ENCODE measurements around the gene NPHS1. TPM values are rescaled to one million over a fixed set of nuclear protein-coding genes. Genes with fewer than 3 reads are reported as not detected.

Gene NPHS1
- total RNA-seq, 1 donor from 2014 or later: not detected

DNA sequence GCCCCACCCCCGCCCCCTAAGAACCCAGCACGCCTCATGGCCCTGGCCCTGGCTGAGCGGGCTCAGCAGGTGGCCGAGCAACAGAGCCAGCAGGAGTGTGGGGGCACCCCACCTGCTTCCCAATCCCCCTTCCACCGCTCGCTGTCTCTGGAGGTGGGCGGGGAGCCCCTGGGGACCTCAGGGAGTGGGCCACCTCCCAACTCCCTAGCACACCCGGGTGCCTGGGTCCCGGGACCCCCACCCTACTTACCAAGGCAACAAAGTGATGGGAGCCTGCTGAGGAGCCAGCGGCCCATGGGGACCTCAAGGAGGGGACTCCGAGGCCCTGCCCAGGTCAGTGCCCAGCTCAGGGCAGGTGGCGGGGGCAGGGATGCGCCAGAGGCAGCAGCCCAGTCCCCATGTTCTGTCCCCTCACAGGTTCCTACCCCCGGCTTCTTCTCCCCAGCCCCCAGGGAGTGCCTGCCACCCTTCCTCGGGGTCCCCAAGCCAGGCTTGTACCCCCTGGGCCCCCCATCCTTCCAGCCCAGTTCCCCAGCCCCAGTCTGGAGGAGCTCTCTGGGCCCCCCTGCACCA, 65.0 kb downstream of the NPHS1 start:
- no peak for DNase-seq (ENCODE audit: low read depth)

DNA sequence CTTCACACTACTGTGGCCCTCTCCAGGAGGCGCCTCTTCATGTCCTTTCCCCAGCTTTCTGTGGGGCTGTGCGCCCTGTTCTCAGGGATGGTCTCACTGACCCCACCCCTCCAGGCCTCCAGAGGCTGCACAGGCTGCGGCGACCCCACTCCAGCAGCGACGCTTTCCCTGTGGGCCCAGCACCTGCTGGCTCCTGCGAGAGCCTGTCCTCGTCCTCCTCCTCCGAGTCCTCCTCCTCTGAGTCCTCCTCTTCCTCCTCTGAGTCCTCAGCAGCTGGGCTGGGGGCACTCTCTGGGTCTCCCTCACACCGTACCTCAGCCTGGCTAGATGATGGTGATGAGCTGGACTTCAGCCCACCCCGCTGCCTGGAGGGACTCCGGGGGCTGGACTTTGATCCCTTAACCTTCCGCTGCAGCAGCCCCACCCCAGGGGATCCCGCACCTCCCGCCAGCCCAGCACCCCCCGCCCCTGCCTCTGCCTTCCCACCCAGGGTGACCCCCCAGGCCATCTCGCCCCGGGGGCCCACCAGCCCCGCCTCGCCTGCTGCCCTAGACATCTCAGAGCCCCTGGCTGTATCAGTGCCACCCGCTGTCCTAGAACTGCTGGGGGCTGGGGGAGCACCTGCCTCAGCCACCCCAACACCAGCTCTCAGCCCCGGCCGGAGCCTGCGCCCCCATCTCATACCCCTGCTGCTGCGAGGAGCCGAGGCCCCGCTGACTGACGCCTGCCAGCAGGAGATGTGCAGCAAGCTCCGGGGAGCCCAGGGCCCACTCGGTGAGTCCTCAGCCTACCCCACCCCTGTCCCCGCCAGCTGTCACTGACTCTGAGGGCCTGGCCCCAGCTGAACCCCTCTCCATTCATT, 65.8 kb downstream of the NPHS1 start:
- no peak for DNase-seq (ENCODE audit: low read depth)

DNA sequence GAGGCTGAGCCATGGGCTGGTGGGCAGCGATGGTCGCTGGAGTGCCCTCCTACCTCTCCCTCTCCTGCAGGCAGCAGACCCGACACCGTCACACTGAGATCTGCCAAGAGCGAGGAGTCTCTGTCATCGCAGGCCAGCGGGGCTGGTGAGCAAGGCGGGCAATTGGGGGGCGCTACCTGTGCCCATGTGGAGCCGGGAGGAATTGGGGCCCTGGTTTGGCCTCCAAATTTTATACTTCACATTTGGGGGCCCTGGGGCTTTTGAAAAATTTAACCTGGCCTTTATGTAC, 67.0 kb downstream of the NPHS1 start:
- DNase-seq (ENCODE audit: low read depth): no peak

DNA sequence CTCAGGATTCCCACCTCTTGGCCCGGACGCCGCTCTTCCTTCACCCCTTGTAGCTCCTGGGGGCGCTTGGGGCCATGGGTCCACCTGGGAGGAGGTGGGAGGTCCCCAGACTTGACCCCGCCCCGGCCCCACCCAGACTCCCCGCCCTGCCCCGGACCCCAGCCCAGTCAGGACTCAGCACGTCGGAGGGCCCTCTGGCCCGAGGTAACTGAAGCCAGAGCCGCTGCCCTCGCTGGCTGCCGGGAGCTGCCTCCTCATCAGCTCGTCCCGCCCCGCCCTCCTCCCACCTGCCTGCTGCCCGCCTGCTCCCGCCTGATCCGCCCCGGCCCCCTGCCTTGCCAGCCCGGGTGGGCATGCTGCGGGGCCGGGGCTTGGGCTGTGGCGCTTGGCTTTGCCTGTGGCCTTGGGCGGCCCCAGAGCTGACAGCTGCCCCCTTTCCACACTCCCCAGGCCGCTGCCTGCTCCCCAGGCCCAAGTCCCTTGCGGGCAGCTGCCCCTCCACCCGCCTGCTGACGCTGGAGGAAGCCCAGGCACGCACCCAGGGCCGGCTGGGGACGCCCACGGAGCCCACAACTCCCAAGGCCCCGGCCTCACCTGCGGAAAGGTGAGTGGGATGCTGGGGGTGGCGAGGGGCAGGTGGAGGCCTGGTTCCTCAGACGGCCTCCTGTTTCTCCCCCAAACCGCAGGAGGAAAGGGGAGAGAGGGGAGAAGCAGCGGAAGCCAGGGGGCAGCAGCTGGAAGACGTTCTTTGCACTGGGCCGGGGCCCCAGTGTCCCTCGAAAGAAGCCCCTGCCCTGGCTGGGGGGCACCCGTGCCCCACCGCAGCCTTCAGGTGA, 67.6 kb downstream of the NPHS1 start:
- DNase-seq (ENCODE audit: low read depth): no peak

DNA sequence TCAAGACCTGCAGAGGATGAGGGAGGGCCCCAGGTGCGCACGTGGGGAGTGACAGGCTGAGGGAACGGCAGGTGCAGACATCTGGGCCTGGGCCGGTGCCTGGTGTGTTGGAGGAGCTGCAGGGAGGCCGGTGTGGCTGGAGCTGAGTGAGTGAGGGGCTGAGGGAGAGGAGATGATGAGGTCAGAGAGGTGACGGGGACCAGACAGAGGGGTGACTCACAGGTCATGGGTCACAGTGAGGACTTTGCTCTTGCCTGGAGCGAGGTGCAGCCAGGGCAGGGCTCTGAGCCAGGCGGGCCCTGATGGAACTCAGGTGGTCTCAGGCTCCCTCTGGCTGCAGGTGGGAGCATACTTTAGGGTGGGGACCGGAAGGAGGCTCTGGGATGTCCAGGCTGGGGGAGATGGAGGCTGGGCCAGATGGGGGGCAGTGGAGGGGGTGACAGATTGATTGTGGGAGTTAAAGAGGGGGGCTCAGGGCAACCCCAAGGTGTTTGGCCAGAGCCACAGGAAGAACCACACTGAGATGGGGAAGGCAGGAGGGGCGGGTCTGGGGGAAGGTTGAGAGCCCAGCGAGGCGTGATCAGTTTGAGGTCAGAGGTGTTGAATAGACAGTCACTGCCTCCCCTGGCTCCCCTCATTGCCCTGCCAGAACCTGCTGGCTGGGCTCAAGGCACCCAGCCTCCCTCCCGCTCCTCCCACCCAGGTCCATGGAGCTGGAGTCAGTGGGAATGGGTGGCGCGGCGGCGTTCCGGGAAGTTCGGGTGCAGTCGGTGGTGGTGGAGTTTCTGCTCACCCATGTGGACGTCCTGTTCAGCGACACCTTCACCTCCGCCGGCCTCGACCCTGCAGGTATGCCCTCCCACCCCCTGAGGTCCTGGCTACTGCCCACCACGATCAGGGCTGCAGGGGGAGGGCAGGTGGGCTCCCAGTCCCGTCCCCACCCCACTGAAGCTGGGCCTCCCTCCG, 68.6 kb downstream of the NPHS1 start:
- no peak for DNase-seq (ENCODE audit: low read depth)

DNA sequence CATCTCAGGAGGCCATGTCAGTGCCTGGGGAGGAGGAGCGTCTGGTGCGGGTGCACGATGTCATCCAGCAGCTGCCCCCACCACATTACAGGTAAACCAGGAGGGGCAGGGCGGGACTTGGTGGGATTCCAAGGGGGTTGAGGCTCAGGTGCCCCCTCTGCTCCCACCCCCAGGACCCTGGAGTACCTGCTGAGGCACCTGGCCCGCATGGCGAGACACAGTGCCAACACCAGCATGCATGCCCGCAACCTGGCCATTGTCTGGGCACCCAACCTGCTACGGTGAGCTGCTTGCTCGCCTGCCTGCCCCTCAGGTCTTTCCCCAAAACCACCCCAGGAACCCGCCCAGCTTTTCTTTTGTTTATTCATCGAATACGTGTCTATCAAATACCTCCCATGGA, 69.7 kb downstream of the NPHS1 start:
- no peak for DNase-seq (ENCODE audit: low read depth)

DNA sequence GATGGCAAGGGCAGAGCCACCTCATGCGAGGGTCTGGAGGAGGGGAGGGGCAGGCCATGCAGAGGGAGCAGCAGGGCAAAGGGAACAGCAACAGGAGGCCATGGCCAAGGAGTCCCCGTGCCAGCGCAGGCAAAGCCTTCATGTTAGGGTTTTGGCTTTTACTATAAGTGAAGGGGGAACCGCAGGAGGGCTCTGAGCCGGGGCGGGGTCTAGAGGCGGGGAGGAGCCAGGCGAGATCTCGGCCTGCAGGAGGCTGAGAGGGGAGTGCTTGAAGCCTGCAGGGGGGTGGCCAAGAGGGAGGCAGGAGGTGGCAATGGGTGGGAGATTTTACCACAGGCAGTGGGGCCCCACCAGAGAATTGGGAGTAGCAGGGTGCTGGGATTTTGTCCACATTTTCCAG, 70.7 kb downstream of the NPHS1 start:
- DNase-seq (ENCODE audit: low read depth): no peak

DNA sequence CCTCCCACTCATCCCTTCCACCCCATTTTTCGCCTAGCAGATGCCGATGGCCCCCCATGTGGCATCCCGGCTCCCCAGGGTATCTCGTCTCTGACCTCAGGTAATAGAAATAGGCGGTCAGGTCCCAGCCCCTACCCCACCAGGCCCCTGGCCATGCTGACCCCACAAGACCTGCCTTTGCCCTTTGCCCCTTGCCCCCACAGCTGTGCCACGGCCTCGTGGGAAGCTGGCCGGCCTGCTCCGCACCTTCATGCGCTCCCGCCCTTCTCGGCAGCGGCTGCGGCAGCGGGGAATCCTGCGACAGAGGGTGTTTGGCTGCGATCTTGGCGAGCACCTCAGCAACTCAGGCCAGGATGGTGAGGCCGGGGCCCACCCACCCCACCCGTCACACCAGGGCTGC, 71.6 kb downstream of the NPHS1 start:
- DNase-seq (ENCODE audit: low read depth): no peak

DNA sequence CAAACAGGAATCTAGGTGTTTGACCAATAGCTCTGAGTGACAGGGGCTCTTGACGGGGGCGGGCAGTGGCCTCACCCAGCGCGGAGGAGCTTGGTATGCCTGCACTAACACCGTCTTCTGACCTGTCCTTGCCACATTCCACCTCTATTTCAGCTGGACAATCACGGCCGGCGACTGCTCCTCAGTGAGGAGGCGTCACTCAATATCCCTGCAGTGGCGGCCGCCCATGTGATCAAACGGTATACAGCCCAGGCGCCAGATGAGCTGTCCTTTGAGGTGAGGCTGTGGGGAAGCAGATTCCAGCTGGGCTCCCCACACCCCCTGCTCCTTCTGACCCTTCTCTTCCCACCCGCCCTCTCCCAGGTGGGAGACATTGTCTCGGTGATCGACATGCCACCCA, 72.2 kb downstream of the NPHS1 start:
- no peak for DNase-seq (ENCODE audit: low read depth)

DNA sequence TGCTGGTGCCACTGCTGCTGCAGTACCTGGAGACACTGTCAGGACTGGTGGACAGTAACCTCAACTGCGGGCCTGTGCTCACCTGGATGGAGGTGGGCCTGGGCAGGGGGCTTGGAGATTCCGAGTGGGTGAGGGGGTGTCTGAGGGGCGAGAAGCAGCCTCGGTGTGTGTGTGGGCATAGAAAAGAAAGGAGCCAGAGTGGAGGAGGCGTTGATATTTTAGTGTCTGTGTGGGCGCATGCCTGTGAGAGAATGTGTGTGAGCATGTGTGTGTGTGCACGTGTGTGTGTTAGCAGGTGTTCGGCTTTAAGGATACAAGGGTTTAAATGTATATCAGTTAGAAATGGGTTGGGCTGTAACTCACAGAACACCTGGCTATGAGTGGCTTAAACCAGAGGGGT, 73.3 kb downstream of the NPHS1 start:
- DNase-seq (ENCODE audit: low read depth): no peak

DNA sequence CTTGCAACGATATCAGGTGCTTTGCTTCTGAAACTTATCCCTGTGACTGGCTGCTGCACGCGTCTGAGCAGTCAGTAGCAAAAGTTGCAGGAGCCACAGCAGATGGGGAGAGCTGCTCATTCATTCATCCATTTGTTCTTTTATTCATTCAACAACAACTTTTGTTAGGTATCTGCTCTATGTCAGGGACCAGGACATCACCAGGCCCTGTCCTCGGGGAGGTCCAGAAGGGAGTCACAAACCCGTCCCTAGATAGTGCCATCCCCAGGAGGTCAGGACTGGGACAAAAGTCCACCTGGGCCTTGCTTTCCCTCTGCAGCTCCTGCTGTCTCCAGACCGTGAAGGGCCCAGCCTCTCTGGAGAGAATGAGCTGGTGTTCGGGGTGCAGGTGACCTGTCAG, 74.3 kb downstream of the NPHS1 start:
- no peak for DNase-seq (ENCODE audit: low read depth)

DNA sequence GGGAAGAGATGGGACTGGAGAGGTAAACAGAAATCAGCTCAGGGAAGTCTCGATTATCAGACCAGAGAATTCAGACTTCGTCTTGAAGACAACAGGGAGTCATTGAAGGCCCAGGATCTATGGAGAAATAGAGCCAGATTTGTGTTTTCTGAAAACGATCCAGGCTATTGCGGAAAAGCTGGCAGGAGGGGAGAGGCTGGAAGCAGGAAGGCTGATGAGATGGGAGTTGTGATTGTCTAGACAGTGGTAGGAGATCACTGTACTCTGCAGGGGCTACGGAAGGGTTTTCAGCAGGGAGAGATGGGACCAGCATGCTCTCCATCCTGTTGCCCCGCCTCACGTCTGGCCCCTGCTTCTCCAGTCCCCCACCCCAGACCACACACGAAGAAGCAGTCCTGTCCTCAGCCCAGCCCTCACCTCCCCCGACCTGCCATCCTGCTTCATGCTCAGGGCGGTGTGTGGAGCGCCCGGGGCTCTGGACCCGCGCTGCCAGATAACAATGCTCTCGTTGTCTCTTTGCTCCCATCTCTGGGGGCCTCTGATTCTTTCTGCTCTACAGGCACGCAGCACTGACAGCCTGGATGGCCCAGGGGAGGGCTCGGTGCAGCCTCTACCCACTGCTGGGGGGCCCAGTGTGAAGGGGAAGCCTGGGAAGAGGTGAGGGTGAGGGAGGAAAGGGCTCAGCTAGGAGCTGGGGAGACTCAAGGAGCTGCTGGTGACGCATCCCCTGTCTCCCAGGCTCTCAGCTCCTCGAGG, 75.0 kb downstream of the NPHS1 start:
- DNase-seq (ENCODE audit: low read depth): no peak

DNA sequence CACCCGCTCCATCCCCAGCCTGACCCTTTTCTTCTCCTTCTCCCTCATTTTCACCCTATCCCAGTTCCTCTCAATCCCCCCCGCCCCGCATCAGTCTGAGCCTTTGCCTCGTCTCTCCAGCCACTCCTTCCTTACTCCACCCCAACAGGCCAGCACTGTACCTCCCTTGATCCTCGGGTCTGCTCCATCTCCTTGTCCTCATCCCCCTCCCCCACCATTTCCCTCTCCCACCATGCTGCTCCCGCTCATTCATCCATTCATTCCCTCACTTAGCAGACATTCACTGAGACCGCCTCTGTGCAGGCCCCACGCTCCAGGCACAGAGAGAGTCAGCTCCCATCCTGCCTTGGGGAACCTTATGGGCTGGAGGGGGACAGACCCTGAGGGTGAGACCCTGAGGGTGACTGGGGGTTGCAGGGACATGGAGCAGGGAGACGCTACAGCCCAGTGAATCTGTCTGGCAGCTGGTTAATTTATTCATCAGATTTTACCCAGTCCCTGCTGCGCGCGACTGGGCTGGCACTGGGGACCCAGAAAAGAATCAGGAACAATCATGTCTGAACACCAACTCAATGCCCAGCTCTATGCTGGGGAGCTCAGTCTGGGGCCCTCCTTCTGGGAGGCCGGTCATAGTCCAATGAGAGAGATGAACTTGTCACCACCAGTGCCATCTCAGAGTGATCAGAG, 76.1 kb downstream of the NPHS1 start:
- DNase-seq (ENCODE audit: low read depth): no peak

Other genes starting within 250 kb of the NPHS1 start
- gene HAUS5, start 239.8 kb downstream of the NPHS1 start, total RNA-seq: 5.1 and 6.4 TPM in 2 replicates
- 38.9 and 40.0 TPM in 2 replicates for gene RBM42, start 223.5 kb downstream of the NPHS1 start, total RNA-seq
- not detected in 2 replicates for gene ETV2, start 210.8 kb downstream of the NPHS1 start, total RNA-seq
- gene COX6B1, start 204.2 kb downstream of the NPHS1 start, total RNA-seq: 385 and 691 TPM in 2 replicates
- gene UPK1A, start 186.0 kb downstream of the NPHS1 start, total RNA-seq: not detected in 2 replicates
- gene ZBTB32, start 147.9 kb downstream of the NPHS1 start, total RNA-seq: not detected in 2 replicates
- gene KMT2B, start 134.5 kb downstream of the NPHS1 start, total RNA-seq: 4.2 and 26.3 TPM in 2 replicates
- gene IGFLR1, start 110.1 kb downstream of the NPHS1 start, total RNA-seq: 0.52 and 1.8 TPM in 2 replicates
- gene U2AF1L4, start 107.1 kb downstream of the NPHS1 start, total RNA-seq: 5.6 and 7.2 TPM in 2 replicates
- gene PSENEN, start 106.9 kb downstream of the NPHS1 start, total RNA-seq: 23.5 and 24.7 TPM in 2 replicates
- gene LIN37, start 103.9 kb downstream of the NPHS1 start, total RNA-seq: 2.6 and 6.4 TPM in 2 replicates
- gene HSPB6, start 95.5 kb downstream of the NPHS1 start, total RNA-seq: 0.52 and 0.65 TPM in 2 replicates
- 4.0 and 7.7 TPM in 2 replicates for gene PROSER3, start 94.3 kb downstream of the NPHS1 start, total RNA-seq
- gene ARHGAP33, start 76.9 kb downstream of the NPHS1 start, total RNA-seq: 0.17 and 5.1 TPM in 2 replicates
- 0.20 TPM in 1 of 2 replicates, not detected in the other for gene PRODH2, start 39.7 kb downstream of the NPHS1 start, total RNA-seq
- gene KIRREL2, start 4.4 kb upstream of the NPHS1 start, total RNA-seq: not detected in 2 replicates
- gene APLP1, start 16.1 kb upstream of the NPHS1 start, total RNA-seq: 0.52 and 2.9 TPM in 2 replicates
- 4.2 and 8.7 TPM in 2 replicates for gene NFKBID, start 48.0 kb upstream of the NPHS1 start, total RNA-seq
- gene HCST, start 50.0 kb upstream of the NPHS1 start, total RNA-seq: not detected in 2 replicates
- not detected in 2 replicates for gene TYROBP, start 55.8 kb upstream of the NPHS1 start, total RNA-seq
- 0.52 and 6.3 TPM in 2 replicates for gene LRFN3, start 83.9 kb upstream of the NPHS1 start, total RNA-seq
- 9.4 and 10.4 TPM in 2 replicates for gene SDHAF1, start 142.7 kb upstream of the NPHS1 start, total RNA-seq
- gene SYNE4, start 156.3 kb upstream of the NPHS1 start, total RNA-seq: 1.0 and 4.5 TPM in 2 replicates
- 10.6 and 11.8 TPM in 2 replicates for gene ALKBH6, start 161.7 kb upstream of the NPHS1 start, total RNA-seq
- 1.2 and 15.2 TPM in 2 replicates for gene CLIP3, start 180.4 kb upstream of the NPHS1 start, total RNA-seq
- 3.3 and 3.5 TPM in 2 replicates for gene THAP8, start 201.8 kb upstream of the NPHS1 start, total RNA-seq
- 0.70 and 3.0 TPM in 2 replicates for gene WDR62, start 202.4 kb upstream of the NPHS1 start, total RNA-seq

All from renal cortical epithelial cell (primary cell).